C4-2B (cell line): ENCODE data around the gene GTF3C2.

Experiments used
- H3K27ac ChIP-seq: fragments of 450-650 bp; 2 replicates; pipeline ENCODE4 v1.5.1; 2017
- ZFX ChIP-seq: fragments of 450-650 bp; IDR thresholded peaks from 2 replicates; pipeline ENCODE4 v1.6.1; 2017
- TF ChIP-seq, protein P1 (sequence below): fragments of 450-650 bp; conservative IDR thresholded peaks from 2 replicates; pipeline ENCODE4 v1.5.1; 2017; ENCODE audit warnings: mild to moderate bottlenecking

Gene GTF3C2

DNA sequence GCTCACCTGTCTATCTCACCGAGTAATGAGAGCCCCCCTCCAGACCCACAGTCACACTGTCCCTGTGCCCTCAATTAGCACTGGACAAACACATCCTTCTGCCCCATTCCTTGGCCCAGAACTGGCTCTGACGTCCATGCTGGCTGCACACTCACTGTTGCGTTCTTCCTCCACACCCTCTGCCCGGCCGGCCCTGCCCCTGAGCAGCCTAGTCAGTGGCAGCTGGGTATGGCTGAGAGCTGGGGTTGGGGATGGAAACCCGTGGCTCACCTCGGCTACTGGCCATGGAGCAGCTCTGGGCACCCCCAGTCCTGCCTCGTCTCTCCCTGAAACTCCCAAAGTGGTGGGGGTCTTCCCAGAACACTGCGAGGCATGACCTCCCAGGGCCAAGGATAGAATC, 41.9 kb downstream of the GTF3C2 start:
- no peak for TF ChIP-seq ZFX
- TF ChIP-seq, protein P1, sequence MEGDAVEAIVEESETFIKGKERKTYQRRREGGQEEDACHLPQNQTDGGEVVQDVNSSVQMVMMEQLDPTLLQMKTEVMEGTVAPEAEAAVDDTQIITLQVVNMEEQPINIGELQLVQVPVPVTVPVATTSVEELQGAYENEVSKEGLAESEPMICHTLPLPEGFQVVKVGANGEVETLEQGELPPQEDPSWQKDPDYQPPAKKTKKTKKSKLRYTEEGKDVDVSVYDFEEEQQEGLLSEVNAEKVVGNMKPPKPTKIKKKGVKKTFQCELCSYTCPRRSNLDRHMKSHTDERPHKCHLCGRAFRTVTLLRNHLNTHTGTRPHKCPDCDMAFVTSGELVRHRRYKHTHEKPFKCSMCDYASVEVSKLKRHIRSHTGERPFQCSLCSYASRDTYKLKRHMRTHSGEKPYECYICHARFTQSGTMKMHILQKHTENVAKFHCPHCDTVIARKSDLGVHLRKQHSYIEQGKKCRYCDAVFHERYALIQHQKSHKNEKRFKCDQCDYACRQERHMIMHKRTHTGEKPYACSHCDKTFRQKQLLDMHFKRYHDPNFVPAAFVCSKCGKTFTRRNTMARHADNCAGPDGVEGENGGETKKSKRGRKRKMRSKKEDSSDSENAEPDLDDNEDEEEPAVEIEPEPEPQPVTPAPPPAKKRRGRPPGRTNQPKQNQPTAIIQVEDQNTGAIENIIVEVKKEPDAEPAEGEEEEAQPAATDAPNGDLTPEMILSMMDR = no peak
- H3K27ac ChIP-seq = no peak overlapping the region

GRCh38 chr2:27313882-27314645, 42.5 kb downstream of the GTF3C2 start:
- TF ChIP-seq ZFX = no peak
- TF ChIP-seq, protein P1 = no peak
- no peak overlapping the region for H3K27ac ChIP-seq

DNA sequence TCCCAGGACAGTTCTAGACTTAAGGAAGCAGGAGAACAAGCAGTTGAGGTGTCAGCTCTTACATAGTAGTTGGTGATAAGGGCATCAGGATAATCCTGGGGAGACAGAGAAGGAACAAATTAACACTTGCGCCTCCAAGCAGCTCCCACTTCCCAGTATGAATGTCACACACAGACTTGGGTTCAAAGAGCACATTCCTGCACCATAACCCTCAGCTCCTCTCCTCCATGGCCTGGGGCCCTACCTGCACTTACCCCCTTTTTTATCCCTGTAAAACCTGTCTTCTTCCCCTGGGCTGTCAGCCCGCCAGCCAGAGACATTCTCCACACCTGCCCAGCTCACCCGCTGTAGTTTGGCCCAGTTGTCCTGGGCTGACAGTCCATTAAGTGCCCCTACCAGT, 44.4 kb downstream of the GTF3C2 start:
- H3K27ac ChIP-seq = no peak overlapping the region
- TF ChIP-seq ZFX = no peak
- TF ChIP-seq, protein P1 = no peak

DNA sequence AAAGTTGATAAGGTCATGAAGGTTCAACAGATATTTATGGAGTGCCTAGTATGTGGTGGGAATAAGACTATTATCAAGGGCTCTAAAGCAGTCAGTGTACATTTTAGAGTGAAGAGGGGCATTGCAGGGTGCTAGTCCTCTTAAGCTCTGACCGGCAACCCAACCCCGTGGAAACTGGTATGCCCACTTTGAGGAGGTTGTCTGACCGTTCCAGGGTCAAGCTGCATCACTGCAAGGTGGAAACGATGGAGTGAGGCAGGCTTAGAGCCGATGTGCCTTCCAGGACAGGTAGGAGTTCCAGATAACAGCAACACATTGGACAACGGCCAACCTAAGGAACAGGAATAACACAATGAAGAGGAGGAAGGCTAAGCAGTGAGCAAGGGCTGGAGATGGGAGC, 46.9 kb downstream of the GTF3C2 start:
- TF ChIP-seq, protein P1 = no peak
- TF ChIP-seq ZFX = no peak
- H3K27ac ChIP-seq = no peak overlapping the region

- H3K27ac ChIP-seq = no peak within 1 kb of the TSS
- TF ChIP-seq ZFX = no peak
- TF ChIP-seq, protein P1 = no peak
Measured at GRCh38 chr2:27308359-27308881, 48.1 kb downstream of the GTF3C2 start, which contains the start of gene UCN. Gene UCN, minus strand, starts transcription at chr2:27308445. Its CDS starts 550 bp downstream, at chr2:27307895.

- TF ChIP-seq, protein P1 = no peak
- no peak for TF ChIP-seq ZFX
- no peak overlapping the region for H3K27ac ChIP-seq
Measured at GRCh38 chr2:27307545-27308358, 48.8 kb downstream of the GTF3C2 start.

- H3K27ac ChIP-seq = no peak overlapping the region
- no peak for TF ChIP-seq ZFX
- TF ChIP-seq, protein P1 = no peak
Measured at GRCh38 chr2:27307287-27307544, 49.3 kb downstream of the GTF3C2 start.
